GM12874 (cell line): Measurements from ENCODE around the gene TRIM41.

Experiments
- TF ChIP-seq, protein P1 (sequence below): IDR thresholded peaks from 2 replicates; pipeline ENCODE4 v1.5.1; 2011; ENCODE audit warnings: low read depth, mild to moderate bottlenecking, control low read depth, low read length, moderate library complexity; ENCODE audit not compliant: insufficient read depth

TRIM41 gene

DNA sequence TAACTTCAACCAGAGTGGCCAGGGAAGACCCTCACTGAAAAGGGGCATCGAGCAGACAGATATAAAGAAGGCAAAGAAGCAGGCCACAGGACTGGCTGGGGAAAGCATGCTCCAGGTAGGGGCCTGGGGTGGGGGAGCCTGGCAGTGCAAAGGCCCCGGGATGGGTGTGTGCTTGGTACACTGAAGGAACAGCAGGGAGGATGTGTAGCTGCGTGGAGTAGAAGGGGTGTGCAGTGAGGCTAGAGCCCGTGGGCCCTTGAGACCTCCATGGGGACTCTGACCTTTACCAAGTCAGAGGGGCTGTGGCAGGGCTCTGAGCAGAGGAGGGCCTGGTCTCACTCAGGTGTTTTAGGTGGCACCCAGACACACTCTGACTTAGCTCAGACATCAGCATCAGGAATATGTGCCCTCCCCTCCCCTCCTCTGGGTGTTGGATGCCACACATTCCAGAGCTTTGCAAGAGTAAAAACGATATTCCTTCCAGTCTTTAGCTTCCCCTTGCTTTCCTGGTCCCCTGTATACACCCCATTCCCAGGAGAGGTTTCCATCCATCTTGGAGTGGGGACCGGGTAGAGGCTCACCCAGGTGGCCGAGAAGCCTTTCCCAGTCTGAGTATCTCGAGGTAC, 25.6 kb upstream of the TRIM41 start:
- TF ChIP-seq, protein P1, sequence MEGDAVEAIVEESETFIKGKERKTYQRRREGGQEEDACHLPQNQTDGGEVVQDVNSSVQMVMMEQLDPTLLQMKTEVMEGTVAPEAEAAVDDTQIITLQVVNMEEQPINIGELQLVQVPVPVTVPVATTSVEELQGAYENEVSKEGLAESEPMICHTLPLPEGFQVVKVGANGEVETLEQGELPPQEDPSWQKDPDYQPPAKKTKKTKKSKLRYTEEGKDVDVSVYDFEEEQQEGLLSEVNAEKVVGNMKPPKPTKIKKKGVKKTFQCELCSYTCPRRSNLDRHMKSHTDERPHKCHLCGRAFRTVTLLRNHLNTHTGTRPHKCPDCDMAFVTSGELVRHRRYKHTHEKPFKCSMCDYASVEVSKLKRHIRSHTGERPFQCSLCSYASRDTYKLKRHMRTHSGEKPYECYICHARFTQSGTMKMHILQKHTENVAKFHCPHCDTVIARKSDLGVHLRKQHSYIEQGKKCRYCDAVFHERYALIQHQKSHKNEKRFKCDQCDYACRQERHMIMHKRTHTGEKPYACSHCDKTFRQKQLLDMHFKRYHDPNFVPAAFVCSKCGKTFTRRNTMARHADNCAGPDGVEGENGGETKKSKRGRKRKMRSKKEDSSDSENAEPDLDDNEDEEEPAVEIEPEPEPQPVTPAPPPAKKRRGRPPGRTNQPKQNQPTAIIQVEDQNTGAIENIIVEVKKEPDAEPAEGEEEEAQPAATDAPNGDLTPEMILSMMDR: no peak

GRCh38 chr5:181198106-181198685, 24.9 kb upstream of the TRIM41 start:
- TF ChIP-seq, protein P1: no peak

DNA sequence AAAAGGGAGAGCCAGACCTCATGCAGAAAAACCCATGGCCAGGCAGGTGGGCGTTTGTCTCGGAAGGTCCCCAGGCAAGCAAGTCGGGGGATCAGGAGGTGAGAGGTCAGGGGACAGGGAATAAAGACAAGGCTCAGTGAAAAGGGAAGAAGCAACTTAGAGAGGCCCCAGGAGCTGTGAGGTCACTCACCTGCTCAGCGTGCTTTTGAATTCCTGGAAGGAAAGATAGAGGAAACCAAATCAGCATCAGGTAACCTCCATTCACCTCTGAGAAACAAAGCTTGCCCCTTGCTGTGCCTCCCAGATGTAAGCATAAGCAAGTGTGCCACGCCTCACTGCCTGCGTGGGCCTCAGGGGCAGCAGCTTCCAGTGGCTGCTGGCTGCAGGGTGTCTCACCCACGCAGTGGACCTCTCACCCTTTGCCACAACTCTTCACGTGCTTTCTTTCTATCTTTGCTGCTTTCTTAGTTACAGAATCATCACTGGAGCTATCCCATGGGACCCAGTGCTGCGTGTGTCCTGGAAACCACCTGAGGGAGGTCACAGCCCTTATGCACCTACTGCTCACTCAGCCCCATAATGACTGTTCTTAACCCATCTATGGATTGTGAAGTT, 24.1 kb upstream of the TRIM41 start:
- TF ChIP-seq, protein P1: no peak

DNA sequence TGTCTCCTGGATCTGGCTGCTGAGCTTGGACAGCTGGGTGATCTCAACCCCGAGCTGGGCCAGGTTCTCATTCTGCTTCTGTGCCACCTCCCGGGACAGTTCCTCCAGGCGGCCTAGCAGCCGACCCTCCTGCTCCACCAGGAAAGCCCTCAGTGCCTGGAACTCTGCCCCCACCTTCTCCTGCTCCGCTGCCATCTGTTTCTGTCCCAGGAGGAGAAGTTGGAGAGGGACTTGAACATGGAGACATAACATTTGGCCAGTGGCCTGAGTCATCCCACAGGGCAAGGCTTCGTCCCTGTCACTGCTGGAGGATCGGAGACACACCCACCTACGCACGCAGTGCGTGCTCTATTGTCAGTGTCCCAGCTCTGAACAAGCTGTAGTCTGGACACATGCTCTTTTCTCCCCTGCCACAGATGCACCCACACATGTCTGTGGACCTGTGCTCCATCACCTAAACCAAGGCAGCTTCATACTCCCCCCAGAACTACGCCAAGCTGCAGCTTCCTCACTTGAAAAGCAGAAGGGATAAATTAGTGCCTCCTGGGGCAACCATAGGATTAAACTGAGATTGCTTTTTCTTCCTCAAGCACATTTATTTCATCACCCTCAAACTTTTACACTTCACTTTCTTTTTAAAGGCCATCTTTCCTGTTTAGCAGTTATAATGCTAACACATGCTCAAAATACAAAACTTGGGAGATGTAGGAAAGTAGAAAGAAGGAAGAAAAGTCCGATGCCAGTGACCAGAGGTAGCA, 23.0 kb upstream of the TRIM41 start:
- TF ChIP-seq, protein P1: no peak

DNA sequence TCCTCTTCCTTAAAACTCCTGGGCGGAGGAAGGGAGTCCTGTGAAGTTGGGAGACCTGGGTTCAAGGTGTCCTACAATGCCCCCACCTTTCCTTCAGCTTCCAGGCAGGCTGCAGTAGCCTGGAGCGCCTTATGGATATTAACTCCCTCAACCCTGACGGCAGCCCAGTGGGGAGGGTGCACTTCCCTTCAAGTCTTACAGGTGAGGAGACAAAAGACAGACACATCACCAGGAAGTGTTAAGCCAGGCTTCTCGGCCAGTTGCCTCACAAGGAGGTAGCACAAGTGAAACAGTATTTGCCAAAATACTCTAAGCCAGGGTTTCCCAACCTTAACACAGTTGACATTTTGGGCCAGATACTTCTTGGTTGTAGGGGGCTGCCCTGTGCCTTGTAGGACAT, 22.3 kb upstream of the TRIM41 start:
- TF ChIP-seq, protein P1: no peak

- TF ChIP-seq, protein P1: no peak
Observed at GRCh38 chr5:181203093-181203711, 19.9 kb upstream of the TRIM41 start.

DNA sequence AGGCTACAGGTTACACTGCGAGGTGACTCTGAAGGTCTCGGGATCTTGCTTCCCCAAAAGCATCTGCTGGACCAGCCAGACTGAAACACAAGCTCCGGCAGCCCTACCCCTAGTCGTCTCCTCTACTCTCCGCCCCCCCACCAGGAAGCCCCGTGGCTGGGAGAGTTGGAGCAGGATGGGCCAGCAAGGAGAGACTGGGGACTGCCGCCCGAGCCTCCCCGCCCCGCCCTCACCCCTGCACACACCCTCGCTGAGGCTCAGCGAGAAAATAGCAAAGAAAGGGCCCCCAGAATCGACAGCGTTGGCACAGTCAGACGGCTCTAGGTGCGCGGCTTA, 19.3 kb upstream of the TRIM41 start:
- TF ChIP-seq, protein P1: no peak
